H1 (cell line): ENCODE measurements around the gene DDX1.

Source experiments
- BCL11A ChIP-seq, 2 experiments: IDR thresholded peaks; one replicate each; pipeline ENCODE4 v1.6.1; 2011; ENCODE audit warnings: low read depth in 2 of 2, low read length in 2 of 2, mild to moderate bottlenecking in 2 of 2
- BRCA1 ChIP-seq: IDR thresholded peaks from 2 replicates; pipeline ENCODE4 v1.6.1; 2012; ENCODE audit warnings: low read depth, low read length, improper control_type of control experiment
- CBX5 ChIP-seq: fragments of 300-800, 300-1000 bp; sonication (generic); IDR thresholded peaks from 2 replicates; pipeline ENCODE4 v1.7.1; 2016; ENCODE audit warnings: antibody characterized with exemption, low read length, low read depth
- EGR1 ChIP-seq: IDR thresholded peaks from 2 replicates; pipeline ENCODE4 v1.6.1; 2011; ENCODE audit warnings: low read depth, low read length, borderline replicate concordance
- EZH2 ChIP-seq: fragments of 200-600 bp; sonication (generic); IDR thresholded peaks from 2 replicates; pipeline ENCODE4 v1.7.1; 2012; ENCODE audit warnings: low read depth, mild to moderate bottlenecking, moderate library complexity, low read length, inconsistent platforms; ENCODE audit not compliant: severe bottlenecking
- NRF1 ChIP-seq: IDR thresholded peaks from 2 replicates; pipeline ENCODE4 v1.6.1; 2011; ENCODE audit warnings: mild to moderate bottlenecking, low read depth, low read length, improper control_type of control experiment
- POLR2A ChIP-seq, 2 experiments: IDR thresholded peaks; 1 replicate in 1 of 2; 2 replicates in 1 of 2; pipeline ENCODE4 v1.6.1; 2011; ENCODE audit warnings: low read depth in 2 of 2, low read length in 2 of 2, mild to moderate bottlenecking in 2 of 2; ENCODE audit errors: control extremely low read depth in 1 of 2
- TF ChIP-seq, protein P1 (sequence below), 3 experiments: IDR thresholded peaks; 1 replicate in 2 of 3; 2 replicates in 1 of 3; pipeline versions ENCODE4 v1.5.1 to v1.6.1; 2011; ENCODE audit warnings: low read length in 3 of 3, mild to moderate bottlenecking in 3 of 3, inconsistent platforms in 2 of 3, low read depth in 1 of 3, moderate library complexity in 1 of 3; ENCODE audit not compliant: insufficient read depth in 1 of 3; ENCODE audit errors: control extremely low read depth in 1 of 3

DNA sequence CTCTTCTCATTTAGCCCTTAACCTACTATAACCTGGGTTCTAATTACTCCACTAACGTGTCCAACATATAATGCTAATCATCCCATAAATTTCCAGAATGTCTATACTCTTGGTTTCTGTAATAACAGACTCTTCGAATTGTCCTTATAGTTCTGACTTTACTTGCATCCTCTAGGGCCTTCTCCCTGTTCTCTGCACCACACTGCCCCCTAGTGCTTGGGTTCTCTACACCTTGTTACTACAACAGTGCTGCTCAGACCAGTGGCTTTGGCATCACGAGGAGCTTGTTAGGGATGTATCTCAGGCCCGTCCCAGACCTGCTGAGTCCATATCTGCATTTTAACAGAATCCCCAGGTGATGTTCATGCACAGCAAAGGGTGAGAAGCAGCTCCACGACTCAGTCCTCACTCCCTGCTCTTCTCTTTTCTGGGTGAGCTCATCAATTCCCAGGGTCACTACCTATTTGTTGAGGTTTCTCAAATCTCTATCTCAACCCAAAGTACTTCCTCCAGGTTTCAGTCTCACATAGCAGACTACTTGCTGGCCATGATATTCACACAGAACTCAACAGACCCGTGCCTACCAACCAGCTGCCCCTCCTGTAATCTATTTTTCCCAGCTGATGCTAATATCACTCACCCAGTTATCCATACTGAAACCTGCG lies 14.5 kb upstream of the DDX1 start:
- TF ChIP-seq, protein P1, sequence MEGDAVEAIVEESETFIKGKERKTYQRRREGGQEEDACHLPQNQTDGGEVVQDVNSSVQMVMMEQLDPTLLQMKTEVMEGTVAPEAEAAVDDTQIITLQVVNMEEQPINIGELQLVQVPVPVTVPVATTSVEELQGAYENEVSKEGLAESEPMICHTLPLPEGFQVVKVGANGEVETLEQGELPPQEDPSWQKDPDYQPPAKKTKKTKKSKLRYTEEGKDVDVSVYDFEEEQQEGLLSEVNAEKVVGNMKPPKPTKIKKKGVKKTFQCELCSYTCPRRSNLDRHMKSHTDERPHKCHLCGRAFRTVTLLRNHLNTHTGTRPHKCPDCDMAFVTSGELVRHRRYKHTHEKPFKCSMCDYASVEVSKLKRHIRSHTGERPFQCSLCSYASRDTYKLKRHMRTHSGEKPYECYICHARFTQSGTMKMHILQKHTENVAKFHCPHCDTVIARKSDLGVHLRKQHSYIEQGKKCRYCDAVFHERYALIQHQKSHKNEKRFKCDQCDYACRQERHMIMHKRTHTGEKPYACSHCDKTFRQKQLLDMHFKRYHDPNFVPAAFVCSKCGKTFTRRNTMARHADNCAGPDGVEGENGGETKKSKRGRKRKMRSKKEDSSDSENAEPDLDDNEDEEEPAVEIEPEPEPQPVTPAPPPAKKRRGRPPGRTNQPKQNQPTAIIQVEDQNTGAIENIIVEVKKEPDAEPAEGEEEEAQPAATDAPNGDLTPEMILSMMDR (IDR thresholded peaks at IDR 0.05; ENCODE audit: control extremely low read depth in 1 of 3, insufficient read depth in 1 of 3, low read depth in 1 of 3, low read length in 3 of 3): peak; percentile 66 to 90 (median 85)
- TF ChIP-seq NRF1 (no peak), BCL11A (IDR thresholded peaks at IDR 0.05; ENCODE audit: low read depth in 2 of 2, low read length in 2 of 2) (no peak), BRCA1 (no peak), EZH2 (no peak), EGR1 (no peak), POLR2A (IDR thresholded peaks at IDR 0.05; ENCODE audit: control extremely low read depth in 1 of 2, low read depth in 2 of 2, low read length in 2 of 2) (no peak), CBX5 (no peak)
